ENCODE results near the gene MGA.

The MGA gene

GRCh38 chr15:41817781-41818180 lies 157.6 kb downstream of the MGA start:
- H3K9ac ChIP-seq (ENCODE audit: low read depth, low read length): no peak overlapping the region
- H3K4me1 ChIP-seq (ENCODE audit: control insufficient read depth, insufficient read depth, low read length): no peaks in the 10 kb centered on the region
- no peak overlapping the region for H3K27ac ChIP-seq (ENCODE audit: low read depth, low read length)
- no peak overlapping the region for H3K4me3 ChIP-seq (ENCODE audit: low read depth, low read length)
- no peaks in the 10 kb centered on the region for H3K27me3 ChIP-seq (ENCODE audit: control insufficient read depth, insufficient read depth, low read length)
- H3K9me3 ChIP-seq (ENCODE audit: control insufficient read depth, insufficient read depth, low read length): no peaks in the 10 kb centered on the region
- H3K36me3 ChIP-seq (ENCODE audit: control insufficient read depth, insufficient read depth, low read length): peaks cover 20% of the 10 kb centered on the region

- no peak overlapping the region for H3K9ac ChIP-seq (ENCODE audit: low read depth, low read length)
- H3K36me3 ChIP-seq (ENCODE audit: control insufficient read depth, insufficient read depth, low read length): peaks cover 24% of the 10 kb centered on the region
- no peaks in the 10 kb centered on the region for H3K4me1 ChIP-seq (ENCODE audit: control insufficient read depth, insufficient read depth, low read length)
- H3K27me3 ChIP-seq (ENCODE audit: control insufficient read depth, insufficient read depth, low read length): no peaks in the 10 kb centered on the region
- H3K4me3 ChIP-seq (ENCODE audit: low read depth, low read length): no peak overlapping the region
- no peak overlapping the region for H3K27ac ChIP-seq (ENCODE audit: low read depth, low read length)
- H3K9me3 ChIP-seq (ENCODE audit: control insufficient read depth, insufficient read depth, low read length): no peaks in the 10 kb centered on the region
Measured at GRCh38 chr15:41819455-41820050, 159.3 kb downstream of the MGA start.

GRCh38 chr15:41820791-41821423 lies 160.7 kb downstream of the MGA start:
- Histone ChIP-seq H3K27me3 (ENCODE audit: control insufficient read depth, insufficient read depth, low read length) (no peaks in the 10 kb centered on the region), H3K9me3 (ENCODE audit: control insufficient read depth, insufficient read depth, low read length) (no peaks in the 10 kb centered on the region), H3K4me1 (ENCODE audit: control insufficient read depth, insufficient read depth, low read length) (no peaks in the 10 kb centered on the region), H3K9ac (ENCODE audit: low read depth, low read length) (no peak overlapping the region), H3K4me3 (ENCODE audit: low read depth, low read length) (no peak overlapping the region), H3K27ac (ENCODE audit: low read depth, low read length) (no peak overlapping the region), H3K36me3 (ENCODE audit: control insufficient read depth, insufficient read depth, low read length) (peaks cover 24% of the 10 kb centered on the region)

GRCh38 chr15:41821831-41822230 lies 161.6 kb downstream of the MGA start:
- H3K36me3 ChIP-seq (ENCODE audit: control insufficient read depth, insufficient read depth, low read length): peaks cover 24% of the 10 kb centered on the region
- H3K9ac ChIP-seq (ENCODE audit: low read depth, low read length): no peak overlapping the region
- no peaks in the 10 kb centered on the region; the same call in 1 of the 2 replicates for H3K27me3 ChIP-seq (ENCODE audit: control insufficient read depth, insufficient read depth, low read length)
- no peaks in the 10 kb centered on the region for H3K9me3 ChIP-seq (ENCODE audit: control insufficient read depth, insufficient read depth, low read length)
- no peaks in the 10 kb centered on the region for H3K4me1 ChIP-seq (ENCODE audit: control insufficient read depth, insufficient read depth, low read length)
- no peak overlapping the region for H3K4me3 ChIP-seq (ENCODE audit: low read depth, low read length)
- no peak overlapping the region for H3K27ac ChIP-seq (ENCODE audit: low read depth, low read length)

GRCh38 chr15:41822471-41822870 lies 162.3 kb downstream of the MGA start:
- H3K36me3 ChIP-seq (ENCODE audit: control insufficient read depth, insufficient read depth, low read length): peaks cover 23% of the 10 kb centered on the region

More at GRCh38 chr15:41822471-41822870, 162.3 kb downstream of the MGA start:
- Histone ChIP-seq H3K4me3 (ENCODE audit: low read depth, low read length) (no peak overlapping the region), H3K27ac (ENCODE audit: low read depth, low read length) (no peak overlapping the region), H3K27me3 (ENCODE audit: control insufficient read depth, insufficient read depth, low read length) (no peaks in the 10 kb centered on the region; the same call in 1 of the 2 replicates), H3K9me3 (ENCODE audit: control insufficient read depth, insufficient read depth, low read length) (no peaks in the 10 kb centered on the region), H3K9ac (ENCODE audit: low read depth, low read length) (no peak overlapping the region), H3K4me1 (ENCODE audit: control insufficient read depth, insufficient read depth, low read length) (no peaks in the 10 kb centered on the region)
